GM21723 (cell line): ENCODE results near the gene RIMBP3B.
"Not testable (repeated sequence)": the region's sequence is repeated elsewhere in the genome, so short reads cannot be mapped to it uniquely, and the experiment has no call there.

ENCODE experiments used
- ATAC-seq: cut with Tn5 transposase; IDR thresholded peaks from one replicate; pipeline ENCODE4 v1.9.1; 2021; ENCODE audit warnings: mild to moderate bottlenecking, moderate library complexity; ENCODE audit not compliant: unreplicated experiment

RIMBP3B gene, protein sequence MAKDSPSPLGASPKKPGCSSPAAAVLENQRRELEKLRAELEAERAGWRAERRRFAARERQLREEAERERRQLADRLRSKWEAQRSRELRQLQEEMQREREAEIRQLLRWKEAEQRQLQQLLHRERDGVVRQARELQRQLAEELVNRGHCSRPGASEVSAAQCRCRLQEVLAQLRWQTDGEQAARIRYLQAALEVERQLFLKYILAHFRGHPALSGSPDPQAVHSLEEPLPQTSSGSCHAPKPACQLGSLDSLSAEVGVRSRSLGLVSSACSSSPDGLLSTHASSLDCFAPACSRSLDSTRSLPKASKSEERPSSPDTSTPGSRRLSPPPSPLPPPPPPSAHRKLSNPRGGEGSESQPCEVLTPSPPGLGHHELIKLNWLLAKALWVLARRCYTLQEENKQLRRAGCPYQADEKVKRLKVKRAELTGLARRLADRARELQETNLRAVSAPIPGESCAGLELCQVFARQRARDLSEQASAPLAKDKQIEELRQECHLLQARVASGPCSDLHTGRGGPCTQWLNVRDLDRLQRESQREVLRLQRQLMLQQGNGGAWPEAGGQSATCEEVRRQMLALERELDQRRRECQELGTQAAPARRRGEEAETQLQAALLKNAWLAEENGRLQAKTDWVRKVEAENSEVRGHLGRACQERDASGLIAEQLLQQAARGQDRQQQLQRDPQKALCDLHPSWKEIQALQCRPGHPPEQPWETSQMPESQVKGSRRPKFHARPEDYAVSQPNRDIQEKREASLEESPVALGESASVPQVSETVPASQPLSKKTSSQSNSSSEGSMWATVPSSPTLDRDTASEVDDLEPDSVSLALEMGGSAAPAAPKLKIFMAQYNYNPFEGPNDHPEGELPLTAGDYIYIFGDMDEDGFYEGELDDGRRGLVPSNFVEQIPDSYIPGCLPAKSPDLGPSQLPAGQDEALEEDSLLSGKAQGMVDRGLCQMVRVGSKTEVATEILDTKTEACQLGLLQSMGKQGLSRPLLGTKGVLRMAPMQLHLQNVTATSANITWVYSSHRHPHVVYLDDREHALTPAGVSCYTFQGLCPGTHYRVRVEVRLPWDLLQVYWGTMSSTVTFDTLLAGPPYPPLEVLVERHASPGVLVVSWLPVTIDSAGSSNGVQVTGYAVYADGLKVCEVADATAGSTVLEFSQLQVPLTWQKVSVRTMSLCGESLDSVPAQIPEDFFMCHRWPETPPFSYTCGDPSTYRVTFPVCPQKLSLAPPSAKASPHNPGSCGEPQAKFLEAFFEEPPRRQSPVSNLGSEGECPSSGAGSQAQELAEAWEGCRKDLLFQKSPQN (N-terminal part only)

DNA sequence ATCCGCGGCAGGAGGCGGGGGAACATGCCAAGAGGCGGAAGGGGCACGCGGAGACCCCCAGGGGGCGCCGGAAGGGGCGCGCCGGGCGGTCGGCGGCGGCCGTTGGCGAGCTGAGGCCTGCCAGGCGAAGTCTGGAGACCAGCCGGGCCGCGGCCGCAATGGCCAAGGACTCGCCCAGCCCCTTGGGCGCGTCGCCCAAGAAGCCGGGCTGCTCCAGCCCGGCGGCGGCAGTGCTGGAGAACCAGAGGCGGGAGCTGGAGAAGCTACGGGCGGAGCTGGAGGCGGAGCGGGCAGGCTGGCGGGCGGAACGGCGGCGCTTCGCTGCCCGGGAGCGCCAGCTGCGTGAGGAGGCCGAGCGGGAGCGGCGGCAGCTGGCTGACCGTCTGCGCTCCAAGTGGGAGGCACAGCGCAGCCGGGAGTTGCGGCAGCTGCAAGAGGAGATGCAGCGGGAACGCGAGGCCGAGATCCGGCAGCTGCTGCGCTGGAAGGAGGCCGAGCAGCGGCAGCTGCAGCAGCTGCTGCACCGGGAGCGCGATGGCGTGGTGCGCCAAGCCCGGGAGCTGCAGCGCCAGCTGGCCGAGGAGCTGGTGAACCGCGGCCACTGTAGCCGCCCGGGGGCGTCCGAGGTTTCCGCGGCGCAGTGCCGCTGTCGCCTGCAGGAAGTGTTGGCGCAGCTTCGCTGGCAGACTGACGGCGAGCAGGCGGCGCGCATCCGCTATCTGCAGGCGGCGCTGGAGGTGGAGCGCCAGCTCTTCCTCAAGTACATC, at the start of gene RIMBP3B:
RIMBP3B (plus strand) TSS at position 51 of the 767 bp plus-strand sequence; CDS start at position 159, 108 bp downstream.
- not testable (repeated sequence) for ATAC-seq

- not testable (repeated sequence) for ATAC-seq
These were observed 26.0 kb upstream of the RIMBP3B start for GRCh38 chr22:21357527-21357926.

GRCh38 chr22:21360525-21360924, 23.0 kb upstream of the RIMBP3B start:
- ATAC-seq = not testable (repeated sequence)

- ATAC-seq = not testable (repeated sequence)
These were observed 21.1 kb upstream of the RIMBP3B start for GRCh38 chr22:21362473-21362872.

- ATAC-seq = not testable (repeated sequence)
These were observed 20.5 kb upstream of the RIMBP3B start for GRCh38 chr22:21363061-21363460.

DNA sequence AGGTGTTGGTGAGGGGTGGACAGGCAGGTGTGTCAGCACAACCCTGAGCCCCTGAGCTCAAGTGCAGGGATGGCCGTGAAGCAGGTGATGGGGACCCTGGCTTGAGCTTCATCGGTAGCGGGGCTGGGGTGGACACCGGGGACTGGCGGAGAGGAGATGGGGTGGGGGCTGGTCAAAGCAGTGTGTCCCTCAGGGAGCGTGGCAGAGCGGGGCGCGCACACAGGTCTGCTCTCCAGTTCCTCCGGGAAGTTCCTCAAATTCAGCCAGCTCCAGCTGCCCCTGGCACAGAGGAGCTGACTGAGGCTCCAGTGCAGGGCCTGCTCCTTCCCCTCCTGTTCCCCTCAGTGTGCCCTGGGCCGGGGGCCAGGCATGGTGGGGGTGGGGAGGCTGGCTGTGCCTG, 19.7 kb upstream of the RIMBP3B start:
- not testable (repeated sequence) for ATAC-seq

- ATAC-seq = not testable (repeated sequence)
These were observed 19.2 kb upstream of the RIMBP3B start for GRCh38 chr22:21364362-21364761.

DNA sequence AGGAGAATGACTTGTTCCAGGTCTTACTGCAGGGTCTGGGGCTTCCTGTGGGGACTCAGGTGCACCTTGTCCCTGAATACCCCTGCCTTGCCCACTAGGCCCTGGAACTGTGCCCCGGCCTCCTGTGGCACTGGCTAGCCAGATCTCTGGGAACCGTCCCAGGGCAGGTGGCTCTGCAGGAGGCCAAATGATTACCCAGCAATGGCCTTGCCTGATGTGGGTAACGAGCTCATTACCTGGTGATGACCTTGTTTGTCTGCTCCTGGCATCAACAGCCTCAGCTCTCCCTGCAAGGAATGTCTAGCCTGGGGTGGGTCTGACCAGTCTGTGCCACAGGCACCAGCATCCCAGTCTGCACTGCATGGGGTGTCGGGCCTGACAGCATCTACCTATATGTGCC, 18.2 kb upstream of the RIMBP3B start:
- ATAC-seq = not testable (repeated sequence)

GRCh38 chr22:21368603-21369310, 14.8 kb upstream of the RIMBP3B start:
- not testable (repeated sequence) for ATAC-seq

DNA sequence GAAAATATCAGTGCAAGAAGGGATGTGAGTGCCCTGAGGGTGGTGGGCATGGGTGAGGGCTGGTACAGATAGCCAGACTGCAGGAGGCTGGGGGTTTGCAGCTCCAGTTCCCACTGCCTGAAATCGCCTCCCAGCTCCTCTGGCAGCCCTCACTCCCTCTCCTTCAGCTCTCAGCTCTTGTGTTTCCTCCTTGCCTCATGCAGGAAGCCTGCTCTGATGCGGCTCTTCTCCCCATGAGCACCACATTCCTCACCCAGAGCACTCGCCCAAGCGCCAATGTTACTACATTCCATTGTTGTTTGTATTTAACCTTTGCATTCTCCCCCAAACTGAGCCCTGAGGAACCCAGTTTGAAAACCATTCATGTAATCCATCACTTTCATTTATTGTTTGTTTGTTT, 7.7 kb upstream of the RIMBP3B start:
- ATAC-seq = not testable (repeated sequence)

GRCh38 chr22:21384468-21385357, 1.2 kb downstream of the RIMBP3B start:
- ATAC-seq = not testable (repeated sequence)

- ATAC-seq = not testable (repeated sequence)
These were observed 5.9 kb downstream of the RIMBP3B start for GRCh38 chr22:21389480-21389879.

DNA sequence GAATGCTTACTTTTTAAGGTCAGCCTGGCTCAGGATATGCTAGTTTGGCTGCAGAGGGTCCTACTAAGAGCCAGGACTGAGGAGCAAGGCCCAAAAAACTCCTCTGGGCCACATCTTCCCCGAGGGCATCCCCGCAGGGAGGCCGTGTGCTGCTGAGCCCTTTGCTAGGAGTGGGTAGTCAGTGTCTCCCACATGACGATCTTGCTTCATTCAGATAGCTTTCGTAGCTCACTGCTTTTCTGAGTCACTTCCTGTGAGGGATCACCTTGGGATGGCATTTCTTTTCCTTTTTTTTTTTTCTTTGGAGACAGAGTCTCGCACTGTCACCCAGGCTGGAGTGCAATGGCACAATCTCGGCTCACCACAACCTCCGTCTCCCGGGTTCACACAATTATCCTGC, 6.5 kb downstream of the RIMBP3B start:
- ATAC-seq = not testable (repeated sequence)

DNA sequence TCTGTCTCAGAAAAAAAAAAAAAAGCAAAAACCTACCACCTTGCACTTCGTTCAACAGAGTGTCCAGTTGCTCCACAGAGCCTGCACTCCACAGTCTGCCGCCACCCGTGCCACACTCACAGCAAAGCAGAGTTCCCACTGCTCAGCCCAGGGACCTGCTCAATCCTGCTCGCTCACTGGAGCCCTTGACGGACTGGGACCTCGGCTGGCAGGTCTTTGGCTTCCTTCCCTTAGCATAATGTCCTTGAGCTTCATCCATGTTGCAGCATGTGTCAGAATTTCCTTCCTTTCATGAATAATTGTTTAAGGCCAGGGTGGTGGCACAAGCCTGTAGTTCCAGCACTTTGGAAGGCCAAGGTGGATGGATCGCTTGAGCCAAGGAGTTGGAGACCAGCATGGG, 11.1 kb downstream of the RIMBP3B start:
- ATAC-seq = not testable (repeated sequence)

DNA sequence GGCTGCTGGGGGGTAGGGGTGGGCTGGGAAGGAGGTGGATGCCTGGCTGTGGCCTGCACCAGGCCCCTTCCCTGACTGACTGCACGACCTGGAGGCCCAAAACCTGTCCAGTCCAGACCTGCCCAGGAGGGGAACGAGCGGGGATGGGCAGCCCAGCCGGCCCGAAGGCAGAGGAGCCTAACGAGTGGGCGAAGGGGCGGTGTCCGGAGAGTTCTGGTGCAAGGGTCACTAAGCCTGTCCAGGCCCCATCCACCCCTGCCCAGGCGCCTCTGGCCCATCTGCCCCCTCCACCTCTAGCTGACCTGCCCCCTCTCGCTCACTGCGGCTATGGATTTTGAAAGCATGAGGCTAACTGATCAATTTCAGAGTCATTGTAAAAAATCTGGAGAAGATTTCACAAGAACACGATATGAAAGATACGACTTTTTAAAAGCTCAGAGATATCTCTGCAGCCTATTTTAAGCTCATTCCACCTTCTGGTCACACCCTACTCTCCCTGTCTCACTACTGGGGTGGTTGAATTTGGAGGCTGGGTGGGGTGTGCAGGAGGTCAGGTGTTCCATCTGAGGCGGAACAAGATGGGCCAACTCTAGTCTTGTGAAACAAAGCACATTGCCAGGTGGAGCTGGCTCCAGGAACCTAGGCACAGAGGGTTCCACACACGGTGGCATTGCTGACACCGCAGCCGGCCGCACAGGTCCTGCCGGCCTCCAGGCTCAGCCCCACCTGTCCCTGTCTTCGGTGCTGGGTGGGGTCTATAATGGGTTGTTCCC, 17.8 kb downstream of the RIMBP3B start:
- not testable (repeated sequence) for ATAC-seq

DNA sequence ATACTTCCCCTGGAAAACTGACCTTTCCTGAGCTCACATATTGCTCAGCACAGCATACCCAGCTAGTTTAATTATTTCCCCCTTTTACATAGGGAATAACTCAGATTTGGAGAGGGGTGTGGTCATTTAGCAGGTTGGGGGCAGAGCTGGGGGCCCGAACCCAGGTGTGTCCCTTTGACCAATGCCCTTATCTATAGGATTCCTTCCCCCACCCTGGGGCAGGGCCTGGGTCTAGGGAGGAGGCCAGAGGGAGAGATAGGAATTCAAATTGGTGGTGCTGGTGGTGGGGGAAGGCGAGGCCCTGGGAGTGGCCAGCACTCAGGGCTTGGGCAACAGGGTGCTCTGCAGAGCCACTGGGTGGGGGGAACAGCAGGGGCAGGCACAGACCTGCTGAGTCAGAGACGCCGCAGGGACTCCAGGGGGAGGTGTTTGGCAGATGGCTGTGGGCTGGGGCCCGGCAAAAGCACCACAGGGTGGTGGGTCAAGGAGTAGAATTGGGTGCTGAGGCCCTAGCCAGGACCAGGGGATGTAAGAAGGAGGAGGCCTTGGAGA, 19.3 kb downstream of the RIMBP3B start:
- ATAC-seq = not testable (repeated sequence)

DNA sequence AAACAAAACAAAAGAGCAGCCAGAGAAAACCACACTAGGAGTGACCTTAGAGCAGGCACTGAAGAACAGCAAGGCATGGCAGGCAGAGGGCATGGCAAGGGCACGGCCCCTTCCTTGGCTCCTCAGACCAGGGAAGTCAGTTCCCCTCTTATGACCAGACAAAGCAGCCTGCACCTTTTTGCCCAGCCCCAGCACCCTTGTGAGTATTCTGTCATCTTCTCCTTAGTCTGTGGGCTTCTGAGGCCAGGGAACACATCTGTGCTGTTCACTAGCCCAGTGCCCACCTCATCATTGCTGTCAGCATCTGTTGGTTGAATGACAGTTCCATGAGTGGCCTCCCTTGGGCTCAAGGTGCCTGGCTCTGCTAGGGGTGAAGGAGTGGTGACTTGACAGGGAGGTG, 23.6 kb downstream of the RIMBP3B start:
- ATAC-seq = not testable (repeated sequence)
